Measurements from ENCODE around the gene TMEM256.

TMEM256 gene

GRCh38 chr17:7437369-7437863 is 33.5 kb upstream of the TMEM256 start:
- peak overlapping the region; percentile 37 for H3K27ac Mint-ChIP-seq
- H3K36me3 Mint-ChIP-seq (ENCODE audit: low read depth) = peaks cover 4% of the 10 kb centered on the region
- peaks cover 30% of the 10 kb centered on the region for H3K27me3 Mint-ChIP-seq
- H3K4me3 Mint-ChIP-seq = peak overlapping the region; percentile 92
- H3K9me3 Mint-ChIP-seq = no peaks in the 10 kb centered on the region
- H3K4me1 Mint-ChIP-seq (ENCODE audit: low read depth) = peaks cover 50% of the 10 kb centered on the region

- Mint-ChIP-seq H3K27ac (peak overlapping the region; percentile 95), H3K9me3 (no peaks in the 10 kb centered on the region), H3K27me3 (peaks cover 23% of the 10 kb centered on the region), H3K36me3 (ENCODE audit: low read depth) (peaks cover 4% of the 10 kb centered on the region), H3K4me3 (peak overlapping the region; percentile 92), H3K4me1 (ENCODE audit: low read depth) (peaks cover 50% of the 10 kb centered on the region)
Observed at GRCh38 chr17:7436556-7437368, 32.9 kb upstream of the TMEM256 start.

- H3K9me3 Mint-ChIP-seq = no peaks in the 10 kb centered on the region
- peaks cover 49% of the 10 kb centered on the region for H3K4me1 Mint-ChIP-seq (ENCODE audit: low read depth)
- H3K27ac Mint-ChIP-seq = peak overlapping the region; percentile 95
- H3K27me3 Mint-ChIP-seq = peaks cover 17% of the 10 kb centered on the region
- H3K36me3 Mint-ChIP-seq (ENCODE audit: low read depth) = peaks cover 4% of the 10 kb centered on the region
- H3K4me3 Mint-ChIP-seq = peak overlapping the region; percentile 92
Observed at GRCh38 chr17:7435676-7436555, 32.0 kb upstream of the TMEM256 start.

- Mint-ChIP-seq H3K9me3 (no peaks in the 10 kb centered on the region), H3K27ac (no peak overlapping the region), H3K4me1 (ENCODE audit: low read depth) (peaks cover 19% of the 10 kb centered on the region), H3K4me3 (no peak overlapping the region), H3K36me3 (ENCODE audit: low read depth) (no peaks in the 10 kb centered on the region), H3K27me3 (no peaks in the 10 kb centered on the region)
Observed at GRCh38 chr17:7432296-7432695, 28.4 kb upstream of the TMEM256 start.

- Mint-ChIP-seq H3K9me3 (no peaks in the 10 kb centered on the region), H3K27ac (no peak overlapping the region), H3K27me3 (no peaks in the 10 kb centered on the region), H3K4me1 (ENCODE audit: low read depth) (peaks cover 11% of the 10 kb centered on the region), H3K4me3 (no peak overlapping the region), H3K36me3 (ENCODE audit: low read depth) (no peaks in the 10 kb centered on the region)
Observed at GRCh38 chr17:7431231-7431630, 27.3 kb upstream of the TMEM256 start.

- Mint-ChIP-seq H3K9me3 (no peaks in the 10 kb centered on the region), H3K4me1 (ENCODE audit: low read depth) (no peaks in the 10 kb centered on the region), H3K27me3 (no peaks in the 10 kb centered on the region), H3K27ac (no peak overlapping the region), H3K4me3 (no peak overlapping the region), H3K36me3 (ENCODE audit: low read depth) (no peaks in the 10 kb centered on the region)
Observed at GRCh38 chr17:7429722-7430121, 25.8 kb upstream of the TMEM256 start.

- Mint-ChIP-seq H3K4me1 (ENCODE audit: low read depth) (no peaks in the 10 kb centered on the region), H3K9me3 (no peaks in the 10 kb centered on the region), H3K36me3 (ENCODE audit: low read depth) (no peaks in the 10 kb centered on the region), H3K27ac (no peak within 1 kb of the TSS), H3K27me3 (no peaks in the 10 kb centered on the region), H3K4me3 (no peak within 1 kb of the TSS)
Observed at GRCh38 chr17:7428557-7428956, 24.7 kb upstream of the TMEM256 start, which contains the start of gene SPEM3. SPEM3 (plus strand) TSS chr17:7428857; CDS start chr17:7428903, 46 bp downstream.

GRCh38 chr17:7427549-7427948 is 23.7 kb upstream of the TMEM256 start:
- no peak overlapping the region for H3K4me3 Mint-ChIP-seq
- H3K4me1 Mint-ChIP-seq (ENCODE audit: low read depth) = no peaks in the 10 kb centered on the region
- H3K9me3 Mint-ChIP-seq = no peaks in the 10 kb centered on the region
- H3K36me3 Mint-ChIP-seq (ENCODE audit: low read depth) = no peaks in the 10 kb centered on the region
- H3K27me3 Mint-ChIP-seq = no peaks in the 10 kb centered on the region
- H3K27ac Mint-ChIP-seq = no peak overlapping the region

- Mint-ChIP-seq H3K27me3 (no peaks in the 10 kb centered on the region), H3K9me3 (no peaks in the 10 kb centered on the region), H3K4me1 (ENCODE audit: low read depth) (no peaks in the 10 kb centered on the region), H3K27ac (no peak overlapping the region), H3K4me3 (no peak overlapping the region), H3K36me3 (ENCODE audit: low read depth) (no peaks in the 10 kb centered on the region)
Observed at GRCh38 chr17:7426896-7427489, 23.1 kb upstream of the TMEM256 start.

- H3K27me3 Mint-ChIP-seq = no peaks in the 10 kb centered on the region
Observed at GRCh38 chr17:7426203-7426863, 22.4 kb upstream of the TMEM256 start.

GRCh38 chr17:7425756-7426155 is 21.9 kb upstream of the TMEM256 start:
- Mint-ChIP-seq H3K27ac (no peak overlapping the region), H3K4me3 (no peak overlapping the region), H3K9me3 (no peaks in the 10 kb centered on the region), H3K4me1 (ENCODE audit: low read depth) (no peaks in the 10 kb centered on the region), H3K27me3 (no peaks in the 10 kb centered on the region), H3K36me3 (ENCODE audit: low read depth) (no peaks in the 10 kb centered on the region)

More at GRCh38 chr17:7426203-7426863, 22.4 kb upstream of the TMEM256 start:
- H3K4me1 Mint-ChIP-seq (ENCODE audit: low read depth) = no peaks in the 10 kb centered on the region
- no peak overlapping the region for H3K27ac Mint-ChIP-seq
- no peak overlapping the region for H3K4me3 Mint-ChIP-seq
- no peaks in the 10 kb centered on the region for H3K9me3 Mint-ChIP-seq
- H3K36me3 Mint-ChIP-seq (ENCODE audit: low read depth) = no peaks in the 10 kb centered on the region

GRCh38 chr17:7425316-7425715 is 21.4 kb upstream of the TMEM256 start, which contains the start of gene SPEM2:
SPEM2 (plus strand) TSS chr17:7425616; CDS start chr17:7425689, 73 bp downstream.
- H3K4me1 Mint-ChIP-seq (ENCODE audit: low read depth) = no peaks in the 10 kb centered on the region
- H3K9me3 Mint-ChIP-seq = no peaks in the 10 kb centered on the region
- no peak within 1 kb of the TSS for H3K4me3 Mint-ChIP-seq
- no peaks in the 10 kb centered on the region for H3K36me3 Mint-ChIP-seq (ENCODE audit: low read depth)
- H3K27me3 Mint-ChIP-seq = no peaks in the 10 kb centered on the region
- H3K27ac Mint-ChIP-seq = peak within 1 kb of the TSS; percentile 0

- Mint-ChIP-seq H3K27ac (no peak overlapping the region), H3K4me3 (no peak overlapping the region), H3K4me1 (ENCODE audit: low read depth) (no peaks in the 10 kb centered on the region), H3K27me3 (no peaks in the 10 kb centered on the region), H3K36me3 (ENCODE audit: low read depth) (no peaks in the 10 kb centered on the region), H3K9me3 (no peaks in the 10 kb centered on the region)
Observed at GRCh38 chr17:7423679-7424078, 19.8 kb upstream of the TMEM256 start.

GRCh38 chr17:7421186-7421585 is 17.3 kb upstream of the TMEM256 start:
- Mint-ChIP-seq H3K27me3 (no peaks in the 10 kb centered on the region), H3K4me3 (no peak overlapping the region), H3K4me1 (ENCODE audit: low read depth) (no peaks in the 10 kb centered on the region), H3K9me3 (no peaks in the 10 kb centered on the region), H3K36me3 (ENCODE audit: low read depth) (no peaks in the 10 kb centered on the region), H3K27ac (no peak overlapping the region)
